SU-DHL-6 (cell line): ENCODE results near the gene PSMC3IP.

Experiments
- CTCF ChIP-seq: fragments of 200-600 bp; sonication (generic); IDR thresholded peaks from one replicate; pipeline ENCODE4 v1.5.1; 2017; ENCODE audit warnings: antibody characterized with exemption, mild to moderate bottlenecking, low read length, moderate library complexity; ENCODE audit not compliant: insufficient read depth, poor library complexity, severe bottlenecking
- EZH2phosphoT487 ChIP-seq: fragments of 200-600 bp; sonication (generic), shearing (Covaris generic); conservative IDR thresholded peaks from 2 replicates; pipeline ENCODE4 v1.6.1; 2018; ENCODE audit warnings: mild to moderate bottlenecking, antibody characterized with exemption, low read length, moderate library complexity, mixed read lengths

- no peak for TF ChIP-seq EZH2phosphoT487
- no peak for TF ChIP-seq CTCF
Observed at GRCh38 chr17:42571435-42572225, 5.9 kb downstream of the PSMC3IP start.
